SK-N-SH treated with all-trans-retinoic acid at 6 μM for 48 hours (cell line): ENCODE results near the gene MED8.

Experiments used
- ATAC-seq: fragments of 200-7000 bp; cut with Tn5 transposase; 3 replicates; pipeline ENCODE4 v1.9.1; 2020; ENCODE audit warnings: mild to moderate bottlenecking, moderate library complexity
- ARNTL ChIP-seq: fragments of 450-650 bp; formaldehyde crosslinking; IDR thresholded peaks from 2 replicates; pipeline ENCODE4 v1.5.0; 2020; ENCODE audit warnings: low read depth, mild to moderate bottlenecking, moderate library complexity, borderline replicate concordance
- BACH2 ChIP-seq: fragments of 250-450 bp; sonication (Bioruptor Pico); IDR thresholded peaks from 2 replicates; pipeline ENCODE4 v1.9.0; 2021; ENCODE audit warnings: mild to moderate bottlenecking, borderline replicate concordance
- CREB5 ChIP-seq: fragments of 250-450 bp; sonication (Bioruptor Pico); IDR thresholded peaks from 2 replicates; pipeline ENCODE4 v1.5.1; 2020; ENCODE audit warnings: low read depth, mild to moderate bottlenecking, moderate library complexity
- CSDC2 ChIP-seq: fragments of 250-450 bp; sonication (Bioruptor Pico); IDR thresholded peaks from 2 replicates; pipeline ENCODE4 v1.5.0; 2020; ENCODE audit warnings: mild to moderate bottlenecking, moderate library complexity
- CSRNP3 ChIP-seq: fragments of 250-450 bp; sonication (Bioruptor Pico); IDR thresholded peaks from 2 replicates; pipeline ENCODE4 v1.5.1; 2021; ENCODE audit warnings: mild to moderate bottlenecking, moderate library complexity
- ESRRG ChIP-seq: fragments of 250-450 bp; sonication (Bioruptor Pico); IDR thresholded peaks from 2 replicates; pipeline ENCODE4 v1.6.1; 2021; ENCODE audit warnings: mild to moderate bottlenecking
- GLIS3 ChIP-seq: fragments of 250-450 bp; sonication (Bioruptor Pico); IDR thresholded peaks from 2 replicates; pipeline ENCODE4 v1.5.0; 2020; ENCODE audit warnings: mild to moderate bottlenecking, moderate library complexity
- ISL1 ChIP-seq: fragments of 250-450 bp; sonication (Bioruptor Pico); IDR thresholded peaks from 2 replicates; pipeline ENCODE4 v2.1.2; 2022; ENCODE audit warnings: mild to moderate bottlenecking, moderate library complexity
- OSR1 ChIP-seq: fragments of 250-450 bp; sonication (Bioruptor Pico); IDR thresholded peaks from 2 replicates; pipeline ENCODE4 v1.8.0; 2022; ENCODE audit warnings: moderate library complexity, mild to moderate bottlenecking, inconsistent platforms
- PATZ1 ChIP-seq: fragments of 250-450 bp; sonication (Bioruptor Pico); IDR thresholded peaks from 2 replicates; pipeline ENCODE4 v1.8.0; 2020; ENCODE audit warnings: mild to moderate bottlenecking, moderate library complexity, borderline replicate concordance
- POU6F1 ChIP-seq: fragments of 250-450 bp; sonication (Bioruptor Pico); IDR thresholded peaks from 2 replicates; pipeline ENCODE4 v1.8.0; 2021; ENCODE audit warnings: low read depth, mild to moderate bottlenecking, moderate library complexity, borderline replicate concordance
- PPARA ChIP-seq: fragments of 250-450 bp; sonication (Bioruptor Pico); IDR thresholded peaks from 2 replicates; pipeline ENCODE4 v1.5.0; 2020; ENCODE audit warnings: mild to moderate bottlenecking, borderline replicate concordance
- SNAI2 ChIP-seq: fragments of 250-450 bp; sonication (Bioruptor Pico); IDR thresholded peaks from 2 replicates; pipeline ENCODE4 v1.5.0; 2020; ENCODE audit warnings: mild to moderate bottlenecking, moderate library complexity
- TCF4 ChIP-seq: fragments of 250-450 bp; sonication (Bioruptor Pico); IDR thresholded peaks from 2 replicates; pipeline ENCODE4 v1.8.0; 2021; ENCODE audit warnings: mild to moderate bottlenecking, moderate library complexity, borderline replicate concordance
- TOX ChIP-seq: fragments of 250-450 bp; sonication (Bioruptor Pico); IDR thresholded peaks from 2 replicates; pipeline ENCODE4 v1.8.0; 2021; ENCODE audit warnings: mild to moderate bottlenecking, moderate library complexity, borderline replicate concordance
- TSHZ2 ChIP-seq: fragments of 250-450 bp; sonication (Bioruptor Pico); IDR thresholded peaks from 2 replicates; pipeline ENCODE4 v1.5.0; 2020; ENCODE audit warnings: mild to moderate bottlenecking, moderate library complexity
- ZC3H10 ChIP-seq: fragments of 250-450 bp; sonication (Bioruptor Pico); IDR thresholded peaks from 2 replicates; pipeline ENCODE4 v1.5.1; 2021; ENCODE audit warnings: mild to moderate bottlenecking, moderate library complexity
- ZFP3 ChIP-seq: fragments of 250-450 bp; sonication (Bioruptor Pico); IDR thresholded peaks from 2 replicates; pipeline ENCODE4 v1.5.0; 2020; ENCODE audit warnings: mild to moderate bottlenecking, moderate library complexity
- ZFP30 ChIP-seq: fragments of 450-650 bp; formaldehyde crosslinking; IDR thresholded peaks from 2 replicates; pipeline ENCODE4 v1.5.0; 2022; ENCODE audit warnings: mild to moderate bottlenecking, moderate library complexity
- ZNF565 ChIP-seq: fragments of 450-650 bp; formaldehyde crosslinking; conservative IDR thresholded peaks from 2 replicates; pipeline ENCODE4 v1.5.0; 2020; ENCODE audit warnings: low read depth, mild to moderate bottlenecking, moderate library complexity
- ZNF70 ChIP-seq: fragments of 450-650 bp; formaldehyde crosslinking; IDR thresholded peaks from 2 replicates; pipeline ENCODE4 v1.5.0; 2020; ENCODE audit warnings: mild to moderate bottlenecking, moderate library complexity
- ZNF8 ChIP-seq: fragments of 450-650 bp; formaldehyde crosslinking; IDR thresholded peaks from 2 replicates; pipeline ENCODE4 v1.5.0; 2020; ENCODE audit warnings: mild to moderate bottlenecking, moderate library complexity

MED8 gene

GRCh38 chr1:43363283-43363934 is 26.2 kb downstream of the MED8 start:
- no peak for TF ChIP-seq SNAI2 (CRISPR knock-in tag)
- no peak for TF ChIP-seq ESRRG
- TF ChIP-seq ZNF70 (CRISPR knock-in tag): no peak
- no peak for TF ChIP-seq TSHZ2
- TF ChIP-seq ZNF8 (CRISPR knock-in tag): no peak
- TF ChIP-seq CSDC2 (CRISPR knock-in tag): no peak
- no peak for TF ChIP-seq CREB5 (CRISPR knock-in tag)
- TF ChIP-seq ZFP3 (CRISPR knock-in tag): no peak
- no peak for TF ChIP-seq CSRNP3
- no peak for TF ChIP-seq PATZ1 (CRISPR knock-in tag)
- no peak for TF ChIP-seq PPARA (CRISPR knock-in tag)
- no peak for TF ChIP-seq ZFP30 (CRISPR knock-in tag)
- TF ChIP-seq ZNF565 (CRISPR knock-in tag): no peak
- TF ChIP-seq ZC3H10 (CRISPR knock-in tag): no peak
- TF ChIP-seq BACH2: no peak
- TF ChIP-seq ISL1: no peak
- no peak for ATAC-seq

- no peak for ATAC-seq
- no peak for TF ChIP-seq GLIS3 (CRISPR knock-in tag)
- TF ChIP-seq CSDC2 (CRISPR knock-in tag): no peak
- TF ChIP-seq ARNTL (CRISPR knock-in tag): no peak
- no peak for TF ChIP-seq SNAI2 (CRISPR knock-in tag)
- TF ChIP-seq PPARA (CRISPR knock-in tag): no peak
- TF ChIP-seq ZC3H10 (CRISPR knock-in tag): no peak
- no peak for TF ChIP-seq POU6F1 (CRISPR knock-in tag)
- TF ChIP-seq ZFP3 (CRISPR knock-in tag): no peak
- no peak for TF ChIP-seq BACH2
- TF ChIP-seq ISL1: no peak
- no peak for TF ChIP-seq OSR1 (CRISPR knock-in tag)
- TF ChIP-seq PATZ1 (CRISPR knock-in tag): no peak
- no peak for TF ChIP-seq TOX
- TF ChIP-seq TCF4: no peak
- TF ChIP-seq CSRNP3: no peak
- no peak for TF ChIP-seq ZFP30 (CRISPR knock-in tag)
- TF ChIP-seq TSHZ2: no peak
Observed at GRCh38 chr1:43360616-43361015, 29.0 kb downstream of the MED8 start.
